OCI-LY7 (cell line): ENCODE results near the gene CDK14.

Experiments
- CTCF ChIP-seq: fragments of 200-600 bp; sonication (generic); conservative IDR thresholded peaks from 2 replicates; pipeline ENCODE4 v1.5.1; 2014; ENCODE audit warnings: mild to moderate bottlenecking, antibody characterized with exemption, low read length, moderate library complexity, mixed read lengths
- EZH2phosphoT487 ChIP-seq: fragments of 200-600 bp; sonication (generic); IDR thresholded peaks from 2 replicates; pipeline ENCODE4 v1.6.1; 2018; ENCODE audit warnings: low read depth, borderline replicate concordance, mild to moderate bottlenecking, mixed run types, antibody characterized with exemption, low read length, moderate library complexity, mixed read lengths

- TF ChIP-seq CTCF (no peak), EZH2phosphoT487 (no peak)
Observed at GRCh38 chr7:91233212-91233611, 637.1 kb downstream of the CDK14 start.
